Caco-2 (cell line): Measurements from ENCODE around the gene SLC35G3. TPM values are rescaled to one million over a fixed set of nuclear protein-coding genes. Genes with fewer than 3 reads are reported as not detected.

Experiments
- BruUV-seq: library from RNA; stranded (reverse); fragments of 400-500 nt; replicated peaks from 2 replicates; lab custom pipeline; 2021; lab: Mats Ljungman, UMichigan
- CTCF ChIA-PET: fragments of 300-600 bp; sonication (Branson Sonifier 250); formaldehyde crosslinking; loops from one replicate; lab custom pipeline; 2022; ENCODE audit warnings: antibody characterized with exemption; lab: Charles Lee
- POLR2A ChIA-PET: fragments of 300-600 bp; sonication (Branson Sonifier 250); formaldehyde crosslinking; loops from one replicate; lab custom pipeline; 2022; ENCODE audit warnings: antibody characterized with exemption; lab: Charles Lee
- DNase-seq, 2 experiments: peaks; one replicate each; pipeline versions ENCODE4 v3.0.0 to v3.0.0-alpha.2; 2020 to 2022
- H3K27me3 ChIP-seq: replicated peaks from 2 replicates; pipeline ENCODE4 v1.6.0; 2011; ENCODE audit warnings: low read length; ENCODE audit not compliant: control insufficient read depth, insufficient read depth
- H3K36me3 ChIP-seq: 2 replicates; pipeline ENCODE4 v1.5.1; 2011; ENCODE audit warnings: low read length; ENCODE audit not compliant: control insufficient read depth, insufficient read depth
- H3K4me1 ChIP-seq: fragments of 250-450 bp; sonication (Bioruptor Pico); 2 replicates; pipeline ENCODE4 v1.5.1; 2020; ENCODE audit warnings: mild to moderate bottlenecking
- H3K4me3 ChIP-seq: 2 replicates; pipeline ENCODE4 v1.5.1; 2011; ENCODE audit warnings: low read depth, mild to moderate bottlenecking, control low read depth, low read length
- H3K9me3 ChIP-seq: fragments of 250-450 bp; sonication (Bioruptor Pico); 2 replicates; pipeline ENCODE4 v1.5.1; 2020; ENCODE audit warnings: mild to moderate bottlenecking, moderate library complexity
- H3K27ac Mint-ChIP-seq: one replicate; pipeline ENCODE4 v1.8.0; 2022; ENCODE audit warnings: mixed read lengths; ENCODE audit not compliant: unreplicated experiment
- H3K27me3 Mint-ChIP-seq: one replicate; pipeline ENCODE4 v1.8.0; 2022; ENCODE audit warnings: mixed read lengths; ENCODE audit not compliant: insufficient read depth, unreplicated experiment
- H3K36me3 Mint-ChIP-seq: one replicate; pipeline ENCODE4 v1.8.0; 2022; ENCODE audit warnings: mild to moderate bottlenecking, mixed read lengths; ENCODE audit not compliant: insufficient read depth, unreplicated experiment
- H3K4me1 Mint-ChIP-seq: one replicate; pipeline ENCODE4 v1.8.0; 2022; ENCODE audit warnings: low read depth, mixed read lengths; ENCODE audit not compliant: unreplicated experiment
- H3K4me3 Mint-ChIP-seq: one replicate; pipeline ENCODE4 v1.8.0; 2022; ENCODE audit warnings: mild to moderate bottlenecking, moderate library complexity, mixed read lengths; ENCODE audit not compliant: unreplicated experiment
- H3K9me3 Mint-ChIP-seq: one replicate; pipeline ENCODE4 v1.8.0; 2022; ENCODE audit warnings: mixed read lengths; ENCODE audit not compliant: unreplicated experiment
- CTCF ChIP-seq, 2 experiments: fragments of 200-600 bp in 1 of 2; IDR thresholded peaks; 1 replicate in 1 of 2; 2 replicates in 1 of 2; pipeline versions ENCODE4 v1.5.1 to v1.8.0; 2011 to 2022; ENCODE audit warnings: antibody characterized with exemption in 1 of 2, control low read depth in 1 of 2, inconsistent platforms in 1 of 2, low read depth in 1 of 2, low read length in 1 of 2, mild to moderate bottlenecking in 1 of 2, moderate library complexity in 1 of 2; ENCODE audit not compliant: insufficient read depth in 1 of 2, severe bottlenecking in 1 of 2, unreplicated experiment in 1 of 2
- intact Hi-C: fragments of 100-400 bp; cut with micrococcal nuclease; formaldehyde crosslinking; loops from one replicate; pipeline ENCODE4 v1.10.0; 2022; ENCODE audit not compliant: unreplicated experiment
- total RNA-seq: library from RNA; stranded (reverse); gene quantifications from 2 replicates; pipeline ENCODE4 v1.2.3, GENCODE V29; 2022

Gene SLC35G3
- total RNA-seq, 1 experiment from 2014 or later, result not detected

GRCh38 chr17:35239823-35240222 lies 45.6 kb upstream of the SLC35G3 start:
- Mint-ChIP-seq H3K4me3 (no peak overlapping the region), H3K4me1 (peaks cover 13% of the 10 kb centered on the region), H3K9me3 (no peaks in the 10 kb centered on the region), H3K36me3 (peaks cover 7% of the 10 kb centered on the region), H3K27me3 (peaks cover 10% of the 10 kb centered on the region), H3K27ac (no peak overlapping the region)
- ChIA-PET POLR2A (no interaction called here), CTCF (no interaction called here)
- H3K4me3 ChIP-seq, result no peak overlapping the region
- BruUV-seq, result no TSS peak
- peaks cover 5% of the 10 kb centered on the region for H3K4me1 ChIP-seq
- H3K27me3 ChIP-seq, result no peaks in the 10 kb centered on the region; the same call in 1 of the 2 replicates
- intact Hi-C loops, result loop anchor here (5.0 kb wide), 1 partner anchor 297 kb away; the partner anchor contains the start of gene SLFN12L
- no peaks in the 10 kb centered on the region for H3K36me3 ChIP-seq
- no peak for TF ChIP-seq CTCF (IDR thresholded peaks at IDR 0.05; ENCODE audit: insufficient read depth in 1 of 2, low read depth in 1 of 2, low read length in 1 of 2, severe bottlenecking in 1 of 2, unreplicated experiment in 1 of 2)
- no peak for DNase-seq
- no peaks in the 10 kb centered on the region for H3K9me3 ChIP-seq

DNA sequence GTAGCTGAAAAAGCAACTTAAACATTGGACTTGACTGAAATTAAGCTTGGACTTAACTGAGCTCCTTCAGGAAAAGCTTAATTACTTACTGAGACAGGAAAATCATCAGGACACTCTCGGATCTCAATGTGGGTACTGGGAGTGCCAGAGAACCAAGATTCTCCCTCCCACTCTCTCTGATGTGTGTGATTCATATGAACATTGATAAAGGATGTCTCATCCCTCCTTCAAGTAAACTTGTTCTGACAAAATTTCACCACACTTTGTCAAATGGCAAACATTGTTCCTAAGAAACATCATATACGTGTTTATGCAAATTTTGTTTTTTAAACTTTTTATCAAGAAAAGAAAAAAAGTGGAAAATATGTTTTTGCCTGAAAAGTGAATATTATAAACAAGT lies 44.6 kb upstream of the SLC35G3 start:
- POLR2A ChIA-PET, result no interaction called here
- H3K4me3 ChIP-seq, result no peak overlapping the region
- Mint-ChIP-seq H3K36me3 (peaks cover 7% of the 10 kb centered on the region), H3K27ac (no peak overlapping the region), H3K9me3 (no peaks in the 10 kb centered on the region), H3K27me3 (peaks cover 10% of the 10 kb centered on the region), H3K4me3 (no peak overlapping the region), H3K4me1 (peaks cover 9% of the 10 kb centered on the region)
- DNase-seq, result no peak
- intact Hi-C loops, result no loop called here
- TF ChIP-seq CTCF (IDR thresholded peaks at IDR 0.05; ENCODE audit: insufficient read depth in 1 of 2, low read depth in 1 of 2, low read length in 1 of 2, severe bottlenecking in 1 of 2, unreplicated experiment in 1 of 2), result no peak
- BruUV-seq, result no TSS peak
- no peaks in the 10 kb centered on the region; the same call in 1 of the 2 replicates for H3K27me3 ChIP-seq
- no peaks in the 10 kb centered on the region for H3K36me3 ChIP-seq
- H3K4me1 ChIP-seq, result peaks cover 5% of the 10 kb centered on the region
- H3K9me3 ChIP-seq, result no peaks in the 10 kb centered on the region
- CTCF ChIA-PET, result no interaction called here

GRCh38 chr17:35236821-35237220 lies 42.6 kb upstream of the SLC35G3 start:
- H3K4me3 Mint-ChIP-seq, result no peak overlapping the region
- Histone ChIP-seq H3K4me1 (no peaks in the 10 kb centered on the region; the same call in 1 of the 2 replicates), H3K27me3 (no peaks in the 10 kb centered on the region; the same call in none of the 2 replicates), H3K4me3 (no peak overlapping the region), H3K9me3 (no peaks in the 10 kb centered on the region), H3K36me3 (no peaks in the 10 kb centered on the region)
- peaks cover 10% of the 10 kb centered on the region for H3K27me3 Mint-ChIP-seq
- H3K36me3 Mint-ChIP-seq, result no peaks in the 10 kb centered on the region
- no peak for DNase-seq
- no peak overlapping the region for H3K27ac Mint-ChIP-seq
- peaks cover 4% of the 10 kb centered on the region for H3K4me1 Mint-ChIP-seq
- intact Hi-C loops, result no loop called here
- ChIA-PET CTCF (no interaction called here), POLR2A (no interaction called here)
- no peaks in the 10 kb centered on the region for H3K9me3 Mint-ChIP-seq
- TF ChIP-seq CTCF (IDR thresholded peaks at IDR 0.05; ENCODE audit: insufficient read depth in 1 of 2, low read depth in 1 of 2, low read length in 1 of 2, severe bottlenecking in 1 of 2, unreplicated experiment in 1 of 2), result no peak
- no TSS peak for BruUV-seq
